MM.1S (cell line): ENCODE results near the gene KCNIP3.

ENCODE experiments used
- EZH2 ChIP-seq: fragments of 300-600 bp; sonication (generic); optimal IDR thresholded peaks from 2 replicates; pipeline ENCODE3; 2017; ENCODE audit warnings: low read depth, mild to moderate bottlenecking, antibody characterized with exemption, low read length, mixed read lengths
- EZH2phosphoT487 ChIP-seq: fragments of 300-600 bp; sonication (generic); IDR thresholded peaks from 2 replicates; pipeline ENCODE4 v1.6.1; 2018; ENCODE audit warnings: antibody characterized with exemption, low read length
- TF ChIP-seq, protein P1 (sequence below): fragments of 300-600 bp; sonication (generic); IDR thresholded peaks from 2 replicates; pipeline ENCODE4 v1.5.1; 2016; ENCODE audit warnings: antibody characterized with exemption, low read length, mixed read lengths

GRCh38 chr2:95382192-95382591 lies 85.0 kb downstream of the KCNIP3 start:
- TF ChIP-seq EZH2: no peak
- TF ChIP-seq, protein P1, sequence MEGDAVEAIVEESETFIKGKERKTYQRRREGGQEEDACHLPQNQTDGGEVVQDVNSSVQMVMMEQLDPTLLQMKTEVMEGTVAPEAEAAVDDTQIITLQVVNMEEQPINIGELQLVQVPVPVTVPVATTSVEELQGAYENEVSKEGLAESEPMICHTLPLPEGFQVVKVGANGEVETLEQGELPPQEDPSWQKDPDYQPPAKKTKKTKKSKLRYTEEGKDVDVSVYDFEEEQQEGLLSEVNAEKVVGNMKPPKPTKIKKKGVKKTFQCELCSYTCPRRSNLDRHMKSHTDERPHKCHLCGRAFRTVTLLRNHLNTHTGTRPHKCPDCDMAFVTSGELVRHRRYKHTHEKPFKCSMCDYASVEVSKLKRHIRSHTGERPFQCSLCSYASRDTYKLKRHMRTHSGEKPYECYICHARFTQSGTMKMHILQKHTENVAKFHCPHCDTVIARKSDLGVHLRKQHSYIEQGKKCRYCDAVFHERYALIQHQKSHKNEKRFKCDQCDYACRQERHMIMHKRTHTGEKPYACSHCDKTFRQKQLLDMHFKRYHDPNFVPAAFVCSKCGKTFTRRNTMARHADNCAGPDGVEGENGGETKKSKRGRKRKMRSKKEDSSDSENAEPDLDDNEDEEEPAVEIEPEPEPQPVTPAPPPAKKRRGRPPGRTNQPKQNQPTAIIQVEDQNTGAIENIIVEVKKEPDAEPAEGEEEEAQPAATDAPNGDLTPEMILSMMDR: no peak
- TF ChIP-seq EZH2phosphoT487: no peak
